ENCODE data around the gene RNF217.

DNA sequence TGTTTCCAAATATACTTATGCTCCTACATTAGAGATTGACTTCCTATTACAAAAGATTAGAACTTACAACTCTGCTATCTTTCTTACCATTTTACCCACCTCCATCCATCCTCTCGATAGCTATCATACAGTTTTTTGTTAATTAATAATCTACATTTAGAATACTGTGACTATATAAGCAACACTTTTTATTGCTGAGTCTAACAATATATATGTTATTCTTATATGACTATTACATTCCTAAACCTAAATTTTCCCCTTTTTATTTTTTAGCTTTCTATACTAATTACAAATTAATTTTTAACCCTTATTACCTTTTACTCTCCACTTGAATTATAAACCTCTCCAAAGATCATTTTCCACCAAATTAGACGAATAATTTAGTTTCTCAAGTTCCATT is 57.0 kb downstream of the RNF217 start:
- TF ChIP-seq POLR2AphosphoS5 (IDR thresholded peaks at IDR 0.05; ENCODE audit: low read depth, low read length) (no peak), POLR2A (IDR thresholded peaks at IDR 0.05; ENCODE audit: low read depth, low read length) (no peak), TAF1 (IDR thresholded peaks at IDR 0.05; ENCODE audit: borderline replicate concordance, low read depth, low read length) (no peak)

Measured in GM12892 (cell line).